Pancreas (tissue), 10 donors: Measurements from ENCODE around the gene CCDC88B. TPM values are rescaled to one million over a fixed set of nuclear protein-coding genes. Genes with fewer than 3 reads are reported as not detected.

ENCODE experiments used
- ATAC-seq, 4 donors: fragments of 200-7000 bp; cut with Tn5 transposase; one replicate each; pipeline versions ENCODE4 v1.8.0 to v1.9.1; 2020; ENCODE audit warnings: mild to moderate bottlenecking in 4 of 4, moderate library complexity in 4 of 4
- DNase-seq, 6 donors: peaks; one replicate each; pipeline ENCODE4 v3.0.0-alpha.2; 2020
- FAIRE-seq: peaks from 2 replicates; lab custom pipeline; 2012; peaks lifted over from hg19 to GRCh38; lab: Jason Lieb, UNC
- H3K27ac ChIP-seq, 4 donors: fragments of 200-600 bp; sonication (generic); 1 replicate in 3 of 4; 2 replicates in 1 of 4; pipeline versions ENCODE4 v1.5.0 to v1.8.0; 2020
- H3K27me3 ChIP-seq, 4 donors: fragments of 200-600 bp; one replicate each; pipeline ENCODE4 v1.8.0; 2021
- H3K36me3 ChIP-seq, 3 donors: fragments of 200-600 bp; sonication (generic) in 1 of 3; one replicate each; pipeline versions ENCODE4 v1.5.0 to v1.8.0; 2020 to 2021
- H3K4me1 ChIP-seq, 3 donors: fragments of 200-600 bp; one replicate each; pipeline ENCODE4 v1.8.0; 2021
- H3K4me3 ChIP-seq, 4 donors: fragments of 200-600 bp; sonication (generic) in 2 of 4; one replicate each; pipeline versions ENCODE4 v1.5.0 to v1.8.0; 2020 to 2021
- H3K9me3 ChIP-seq, 4 donors: fragments of 200-600 bp; one replicate each; pipeline ENCODE4 v1.8.0; 2021
- WGBS, 2 donors: extraction: QIAGEN DNeasy Blood & Tissue Kit; methylation state at CpG; one replicate each; pipeline ENCODE4 v1.1.7; 2013; 5-methylcytosine and 5-hydroxymethylcytosine counted together
- intact Hi-C, 3 donors: fragments of 100-400 bp; cut with DNase I; formaldehyde crosslinking; loops; one replicate each; pipeline versions ENCODE4 v1.11.1 to v1.14.2; 2022
- polyA plus RNA-seq, 2 donors: library from polyadenylated mRNA; stranded (reverse); fragments of 200-250 nt; gene quantifications; one replicate each; pipeline ENCODE4 v1.2.3, GENCODE V29; 2013
- total RNA-seq, 6 donors: library from RNA; stranded (reverse); fragmentation: NEBNext Ultra II Directional in 4 of 6; extraction: Animal tissue kit (Norgen Biotek cat#: 25700) in 4 of 6; gene quantifications; one replicate each; pipeline versions ENCODE4 v1.2.1 to v1.2.4, GENCODE V29; 2021 to 2023
- TF ChIP-seq, protein P1 (sequence below), 4 donors: fragments of 200-600 bp; sonication (generic) in 3 of 4; IDR thresholded peaks; one replicate each; pipeline versions ENCODE4 v1.5.0 to v1.8.0; 2021; ENCODE audit warnings: antibody characterized with exemption in 4 of 4
- donor health status: healthy with polysubstance abuse.
- donor health status: DM: no; HTN: no; CAD: no; lungs with moderate emphysema.
- donor health status: DM: no; HTN: no; CAD: no.
- donor health status: control.
- donor health status: control.
- donor health status: Bipolar disorder and iron deficiency.
- donor health status: DM: yes; HTN: yes; CAD: no.
- donor health status: DM: no; HTN: no; CAD: no.
- donor health status: DM: no; HTN: no; CAD: no.
- donor health status: DM: yes; HTN: yes; CAD: no.

CCDC88B gene
- total and polyA plus RNA-seq, 8 donors: 3.0 to 50.0 (median 6.4) TPM

DNA sequence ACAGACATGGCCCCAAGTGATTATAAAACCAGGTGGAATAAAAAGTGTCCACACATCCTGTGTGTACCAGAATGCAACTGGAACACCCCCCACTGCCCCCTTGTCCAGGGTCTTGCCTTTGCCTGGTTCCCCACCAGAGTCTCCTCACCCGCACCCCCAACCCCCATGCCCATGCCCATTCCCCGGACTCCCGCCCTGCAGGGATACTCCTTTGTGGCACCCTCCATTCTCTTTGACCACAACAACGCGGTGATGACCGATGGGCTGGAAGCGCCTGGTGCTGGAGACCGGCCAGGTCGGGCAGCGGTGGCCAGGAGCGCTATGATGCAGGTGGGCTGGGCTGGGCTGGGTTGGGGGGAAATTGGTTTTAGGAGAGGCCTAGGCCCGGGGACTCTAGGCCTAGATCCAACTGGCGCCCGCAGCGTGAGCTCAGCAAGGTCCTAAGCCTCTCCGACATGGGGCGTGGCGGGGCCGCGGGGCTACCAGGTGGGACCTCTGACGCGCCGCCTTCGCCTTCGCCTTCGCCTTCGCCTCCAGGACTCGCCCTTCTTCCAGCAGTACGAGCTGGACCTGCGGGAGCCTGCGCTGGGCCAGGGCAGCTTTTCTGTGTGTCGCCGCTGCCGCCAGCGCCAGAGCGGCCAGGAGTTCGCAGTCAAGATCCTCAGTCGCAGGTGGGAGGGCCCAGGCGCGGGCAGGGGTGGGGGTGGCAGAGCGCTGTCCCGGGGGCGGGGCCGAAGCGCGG lies 28.1 kb downstream of the CCDC88B start:
- peaks cover 0 to 18% (median 7%) of the 10 kb centered on the region in 3 donors for H3K36me3 ChIP-seq
- H3K27ac ChIP-seq: no peak overlapping the region
- FAIRE-seq: no peak
- DNase-seq: no peak
- ATAC-seq: no peak
- H3K9me3 ChIP-seq: no peaks in the 10 kb centered on the region
- H3K27me3 ChIP-seq: no peaks in the 10 kb centered on the region
- no peaks in the 10 kb centered on the region for H3K4me1 ChIP-seq
- 89 to 92% methylated on average over 46 of the region's 46 CpGs for WGBS, 2 donors
- intact Hi-C loops: no loop called here
- H3K4me3 ChIP-seq: no peak overlapping the region
- TF ChIP-seq, protein P1, sequence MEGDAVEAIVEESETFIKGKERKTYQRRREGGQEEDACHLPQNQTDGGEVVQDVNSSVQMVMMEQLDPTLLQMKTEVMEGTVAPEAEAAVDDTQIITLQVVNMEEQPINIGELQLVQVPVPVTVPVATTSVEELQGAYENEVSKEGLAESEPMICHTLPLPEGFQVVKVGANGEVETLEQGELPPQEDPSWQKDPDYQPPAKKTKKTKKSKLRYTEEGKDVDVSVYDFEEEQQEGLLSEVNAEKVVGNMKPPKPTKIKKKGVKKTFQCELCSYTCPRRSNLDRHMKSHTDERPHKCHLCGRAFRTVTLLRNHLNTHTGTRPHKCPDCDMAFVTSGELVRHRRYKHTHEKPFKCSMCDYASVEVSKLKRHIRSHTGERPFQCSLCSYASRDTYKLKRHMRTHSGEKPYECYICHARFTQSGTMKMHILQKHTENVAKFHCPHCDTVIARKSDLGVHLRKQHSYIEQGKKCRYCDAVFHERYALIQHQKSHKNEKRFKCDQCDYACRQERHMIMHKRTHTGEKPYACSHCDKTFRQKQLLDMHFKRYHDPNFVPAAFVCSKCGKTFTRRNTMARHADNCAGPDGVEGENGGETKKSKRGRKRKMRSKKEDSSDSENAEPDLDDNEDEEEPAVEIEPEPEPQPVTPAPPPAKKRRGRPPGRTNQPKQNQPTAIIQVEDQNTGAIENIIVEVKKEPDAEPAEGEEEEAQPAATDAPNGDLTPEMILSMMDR (IDR thresholded peaks at IDR 0.05): no peak

DNA sequence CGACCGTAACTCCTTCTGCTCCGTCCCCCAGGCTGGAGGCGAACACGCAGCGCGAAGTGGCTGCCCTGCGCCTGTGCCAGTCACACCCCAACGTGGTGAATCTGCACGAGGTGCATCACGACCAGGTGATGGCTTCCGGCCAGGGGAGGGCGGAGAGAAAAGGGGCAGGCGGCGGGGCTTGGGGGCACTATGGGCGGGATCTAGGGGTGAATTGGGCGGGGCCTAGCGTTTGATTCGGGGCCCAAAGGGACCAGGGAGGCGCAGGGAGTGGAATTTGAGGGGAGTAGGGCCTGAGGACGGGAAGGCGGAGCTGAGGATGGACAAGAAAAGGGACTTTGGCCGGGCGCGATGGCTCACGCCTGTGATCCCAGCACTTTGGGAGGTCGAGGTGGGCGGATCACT lies 28.7 kb downstream of the CCDC88B start:
- Histone ChIP-seq H3K36me3 (peaks cover 0 to 16% (median 7%) of the 10 kb centered on the region in 3 donors), H3K27ac (no peak overlapping the region), H3K27me3 (no peaks in the 10 kb centered on the region), H3K4me3 (no peak overlapping the region), H3K4me1 (no peaks in the 10 kb centered on the region), H3K9me3 (no peaks in the 10 kb centered on the region)
- TF ChIP-seq, protein P1 (IDR thresholded peaks at IDR 0.05): no peak
- WGBS, 2 donors: 92 to 95% methylated on average over 28 of the region's 28 CpGs
- ATAC-seq (no peak), DNase-seq (no peak), FAIRE-seq (no peak)
- intact Hi-C loops: no loop called here

DNA sequence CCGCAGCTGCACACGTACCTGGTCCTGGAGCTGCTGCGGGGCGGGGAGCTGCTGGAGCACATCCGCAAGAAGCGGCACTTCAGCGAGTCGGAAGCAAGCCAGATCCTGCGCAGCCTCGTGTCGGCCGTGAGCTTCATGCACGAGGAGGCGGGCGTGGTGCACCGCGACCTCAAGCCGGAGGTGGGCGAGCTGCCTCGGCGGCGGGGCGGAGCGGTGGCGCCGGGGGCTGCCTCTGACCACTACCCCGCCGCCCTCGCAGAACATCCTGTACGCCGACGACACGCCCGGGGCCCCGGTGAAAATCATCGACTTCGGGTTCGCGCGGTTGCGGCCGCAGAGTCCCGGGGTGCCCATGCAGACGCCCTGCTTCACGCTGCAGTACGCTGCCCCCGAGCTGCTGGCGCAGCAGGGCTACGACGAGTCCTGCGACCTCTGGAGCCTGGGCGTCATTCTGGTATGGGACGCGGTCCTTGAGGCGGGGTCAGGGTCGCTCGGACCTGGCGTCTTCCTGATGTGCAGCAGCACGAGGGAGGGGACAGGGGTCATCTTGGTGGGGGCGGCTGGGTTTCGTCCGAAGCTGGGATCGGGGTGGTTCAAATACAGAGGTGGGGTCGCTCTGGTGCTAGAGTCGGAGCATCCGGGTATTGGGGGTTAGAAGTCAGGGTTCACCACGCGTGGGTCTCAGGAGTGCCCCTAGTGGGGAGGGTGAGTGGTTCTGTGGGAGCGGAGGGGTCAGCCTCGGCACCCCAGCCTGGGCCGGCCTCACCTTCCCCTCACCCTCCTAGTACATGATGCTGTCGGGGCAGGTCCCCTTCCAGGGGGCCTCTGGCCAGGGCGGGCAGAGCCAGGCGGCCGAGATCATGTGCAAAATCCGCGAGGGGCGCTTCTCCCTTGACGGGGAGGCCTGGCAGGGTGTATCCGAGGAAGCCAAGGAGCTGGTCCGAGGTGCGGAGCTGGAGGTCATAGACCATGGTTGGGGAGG lies 29.7 kb downstream of the CCDC88B start:
- DNase-seq (peak in 1 of 6 donors; percentile 76), ATAC-seq (no peak), FAIRE-seq (no peak)
- Histone ChIP-seq H3K9me3 (no peaks in the 10 kb centered on the region), H3K27ac (no peak overlapping the region), H3K27me3 (no peaks in the 10 kb centered on the region), H3K4me1 (no peaks in the 10 kb centered on the region), H3K4me3 (no peak overlapping the region), H3K36me3 (peaks cover 0 to 16% (median 7%) of the 10 kb centered on the region in 3 donors)
- TF ChIP-seq, protein P1 (IDR thresholded peaks at IDR 0.05): no peak
- intact Hi-C loops: no loop called here
- WGBS, 2 donors: 92 to 93% methylated on average over 81 to 82 of the region's 82 CpGs

DNA sequence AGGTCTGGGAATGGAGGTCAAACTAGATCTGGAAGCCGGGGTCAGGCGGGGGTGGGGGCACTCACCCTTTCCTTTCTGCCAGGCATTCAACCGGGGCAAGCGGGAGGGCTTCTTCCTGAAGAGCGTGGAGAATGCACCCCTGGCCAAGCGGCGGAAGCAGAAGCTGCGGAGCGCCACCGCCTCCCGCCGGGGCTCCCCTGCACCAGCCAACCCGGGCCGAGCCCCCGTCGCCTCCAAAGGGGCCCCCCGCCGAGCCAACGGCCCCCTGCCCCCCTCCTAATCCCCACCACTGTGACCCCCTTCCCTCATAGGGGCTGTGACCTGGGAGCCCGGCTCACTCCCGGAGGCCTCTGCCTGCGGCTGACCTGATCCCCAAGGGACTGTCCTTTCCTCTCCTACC lies 31.2 kb downstream of the CCDC88B start:
- H3K9me3 ChIP-seq: no peaks in the 10 kb centered on the region
- no peak for ATAC-seq
- peaks cover 0 to 8% (median 6%) of the 10 kb centered on the region in 3 donors for H3K36me3 ChIP-seq
- no peak overlapping the region for H3K27ac ChIP-seq
- H3K4me3 ChIP-seq: no peak overlapping the region
- intact Hi-C loops: no loop called here
- no peaks in the 10 kb centered on the region for H3K27me3 ChIP-seq
- DNase-seq: no peak
- FAIRE-seq: no peak
- no peaks in the 10 kb centered on the region for H3K4me1 ChIP-seq
- WGBS, 2 donors: 89 to 97% methylated on average over 19 to 22 of the region's 22 CpGs
- TF ChIP-seq, protein P1 (IDR thresholded peaks at IDR 0.05): no peak
